NCI-H1930 (cell line): ENCODE data around the gene TMEM232.

ENCODE experiments used
- DNase-seq, 2 experiments: peaks; one replicate each; lab custom pipeline; 2025; lab: John Stamatoyannopoulos, UW

Gene TMEM232

DNA sequence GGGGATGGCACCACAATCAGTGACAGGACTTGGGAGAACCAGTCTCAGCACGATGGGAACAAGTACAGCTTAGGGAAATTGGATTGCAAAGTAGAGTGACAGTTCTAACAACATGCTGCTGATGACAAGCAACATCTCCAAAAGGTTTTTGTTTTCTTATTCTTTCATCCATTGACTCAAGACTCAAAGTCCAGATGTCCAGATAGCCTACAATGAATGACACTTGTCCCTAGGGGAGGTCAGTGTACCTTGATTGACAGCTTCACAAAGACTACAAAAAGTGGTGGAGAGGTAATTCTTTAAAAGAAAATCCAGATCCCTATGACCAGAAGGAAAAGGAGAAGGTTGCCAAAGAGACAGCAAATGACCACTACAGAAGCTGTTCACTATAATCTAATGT lies 323.9 kb downstream of the TMEM232 start:
- DNase-seq: no peak

DNA sequence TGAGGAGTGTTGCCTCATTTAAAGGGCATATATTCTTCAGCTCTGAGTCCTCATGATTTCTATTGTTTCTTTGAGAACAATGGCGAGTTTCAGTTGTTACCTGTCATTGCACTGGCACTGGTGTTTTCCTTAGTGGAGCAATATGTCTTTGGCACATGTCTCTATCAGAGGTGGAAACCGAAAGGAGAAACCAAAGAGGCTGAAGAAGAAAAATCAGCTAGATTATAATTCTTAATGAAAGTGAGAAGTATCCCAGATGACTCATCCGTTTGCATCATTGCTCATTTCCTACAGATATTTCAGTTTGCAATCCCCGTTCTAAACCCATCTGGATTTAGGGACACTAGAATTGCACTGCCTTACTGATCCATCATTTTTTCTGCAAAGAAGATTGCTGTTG lies 324.6 kb downstream of the TMEM232 start:
- DNase-seq: no peak

GRCh38 chr5:110398951-110399350 lies 327.5 kb downstream of the TMEM232 start:
- no peak for DNase-seq

DNA sequence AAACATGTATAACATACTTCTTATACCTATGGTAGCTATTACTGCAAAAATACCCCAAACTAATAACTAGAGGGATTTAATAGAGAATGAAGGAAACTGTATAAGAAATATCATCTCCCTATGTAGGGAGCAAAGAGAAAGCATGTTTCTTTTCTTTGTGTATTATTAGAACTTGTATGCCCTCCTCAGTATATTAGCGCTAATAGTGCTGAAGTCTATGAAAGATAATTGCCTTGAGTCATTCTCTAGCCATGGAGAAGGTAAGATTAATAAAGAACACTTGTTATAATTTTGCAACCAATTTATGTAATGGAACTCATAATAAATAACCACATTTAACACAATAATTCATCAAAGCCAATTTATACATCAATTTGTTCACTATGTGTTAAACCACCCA lies 329.2 kb downstream of the TMEM232 start:
- no peak for DNase-seq

- DNase-seq: no peak
These were observed 339.7 kb downstream of the TMEM232 start for GRCh38 chr5:110386782-110387181.

DNA sequence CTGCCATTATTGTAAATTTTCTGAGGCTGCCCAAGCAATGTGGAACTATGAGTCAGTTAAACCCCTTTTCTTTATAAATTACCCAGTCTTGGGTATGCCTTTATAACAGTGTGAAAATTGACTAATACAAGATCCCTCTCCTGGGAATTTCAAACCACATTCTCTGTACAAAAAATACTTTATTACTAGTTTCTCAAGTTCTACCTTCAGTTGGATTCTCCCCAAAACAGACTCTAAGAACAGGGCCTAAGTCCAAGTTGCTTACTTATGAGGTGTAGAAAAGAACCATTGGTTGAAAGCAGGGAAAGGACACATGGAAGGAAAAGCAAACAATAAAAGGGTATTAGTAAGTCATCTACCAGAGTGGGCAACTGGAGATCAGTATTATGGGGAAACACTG lies 343.2 kb downstream of the TMEM232 start:
- no peak for DNase-seq

GRCh38 chr5:110377943-110378342 lies 348.5 kb downstream of the TMEM232 start:
- DNase-seq: no peak

DNA sequence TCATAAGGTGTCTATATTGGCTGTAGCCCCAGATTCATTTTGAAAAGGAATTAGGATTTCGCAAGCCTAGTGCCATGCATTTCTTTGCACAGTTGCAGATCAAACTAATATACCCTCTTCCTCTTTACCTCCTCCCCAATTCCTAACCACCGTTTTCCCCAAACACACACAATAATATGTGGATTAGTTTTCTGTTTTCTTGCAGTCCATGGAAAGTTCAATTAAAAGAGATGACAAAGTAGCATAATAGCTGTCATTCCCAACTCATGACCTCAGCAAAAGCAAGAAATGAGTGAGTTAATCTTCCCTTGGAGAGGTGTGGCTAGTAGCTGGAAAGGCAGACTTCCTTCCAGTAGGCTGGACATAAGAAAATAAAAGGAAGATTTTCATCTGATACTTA lies 349.1 kb downstream of the TMEM232 start:
- no peak for DNase-seq

DNA sequence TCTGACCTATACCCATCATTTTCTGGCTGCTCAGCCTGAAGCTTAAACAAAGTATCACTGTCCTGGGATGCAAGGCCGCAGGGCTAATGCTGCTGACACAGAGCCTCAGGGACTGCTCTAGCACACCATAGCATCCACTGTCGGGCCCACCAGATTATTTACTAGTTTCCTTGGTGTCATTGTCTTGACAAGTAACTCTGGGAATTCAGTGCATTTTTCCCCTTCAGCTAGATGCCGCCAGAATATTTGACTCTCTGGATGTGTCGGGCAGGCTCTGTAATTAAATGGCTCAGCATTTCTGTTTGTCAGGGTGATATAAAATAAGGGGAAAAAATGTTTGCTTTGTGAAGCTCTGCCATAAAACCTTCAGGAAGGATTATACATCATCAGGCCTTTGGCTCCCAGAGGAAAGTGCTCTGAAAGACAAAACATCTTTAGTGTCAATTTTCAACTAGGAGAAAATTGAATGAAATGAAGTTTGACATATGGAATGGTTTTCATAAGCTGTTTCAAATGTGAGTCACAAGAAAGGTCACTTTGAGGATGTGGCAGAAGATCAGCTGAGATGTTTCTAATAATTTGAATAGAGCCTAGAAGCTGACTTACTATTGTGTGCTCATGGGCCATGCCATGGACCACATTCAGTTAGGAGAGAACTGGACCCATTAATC lies 350.1 kb downstream of the TMEM232 start:
- no peak for DNase-seq

DNA sequence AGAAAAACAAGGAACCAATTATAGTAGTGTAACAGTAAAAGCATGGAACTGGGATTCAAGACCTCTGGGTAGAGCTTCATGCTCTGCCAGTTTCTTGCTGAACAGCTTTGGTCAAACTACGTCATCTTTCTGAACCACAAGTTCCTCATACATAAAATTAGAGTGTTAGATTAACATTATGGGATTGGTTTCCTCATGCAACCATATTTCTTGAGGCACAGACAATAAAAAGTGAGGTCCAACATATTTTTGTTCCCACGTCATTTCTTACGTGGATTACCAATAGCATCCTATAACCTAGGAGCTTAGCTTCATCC lies 354.8 kb downstream of the TMEM232 start:
- no peak for DNase-seq

DNA sequence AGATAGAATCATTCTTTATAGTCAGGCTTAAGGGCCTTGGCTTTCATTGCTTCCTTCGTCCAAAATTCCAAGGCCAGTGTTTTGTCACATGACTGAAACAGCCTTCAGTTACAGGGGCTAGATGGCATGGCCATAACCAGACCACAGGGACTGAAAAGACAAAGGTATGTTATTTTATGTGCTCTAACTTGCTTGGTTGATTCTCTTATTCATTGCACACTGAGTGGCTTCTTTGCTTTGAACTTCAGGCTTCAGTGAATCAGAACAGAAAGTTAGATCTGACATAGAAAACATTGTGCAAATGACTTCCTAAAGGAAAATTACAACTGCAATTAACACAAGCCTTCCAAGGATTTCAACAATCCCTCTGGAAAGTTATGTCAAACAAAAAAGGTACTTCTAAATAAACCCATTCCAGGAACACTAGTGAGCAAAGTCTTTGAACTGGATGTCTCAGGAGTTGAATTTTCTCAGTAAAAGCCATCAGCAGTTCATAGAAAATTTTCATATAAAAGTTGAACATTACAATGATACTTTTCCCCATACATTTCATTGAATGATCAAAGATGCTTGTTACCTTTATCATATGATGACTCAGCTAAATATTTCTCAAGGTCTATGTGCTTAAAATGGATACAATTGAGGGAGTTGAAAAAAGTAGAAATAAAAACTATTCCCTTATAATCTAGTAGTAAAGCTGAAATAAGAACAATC lies 355.3 kb downstream of the TMEM232 start:
- no peak for DNase-seq
